Adrenal gland (tissue), 12 donors: ENCODE measurements around the gene GRIN1. TPM values are rescaled to one million over a fixed set of nuclear protein-coding genes. Genes with fewer than 3 reads are reported as not detected.

ENCODE experiments used
- DNase-seq, 7 donors: peaks; one replicate each; pipeline ENCODE4 v3.0.0-alpha.2; 2019 to 2020
- H3K27ac ChIP-seq, 5 donors: fragments of 200-600 bp; sonication (generic) in 4 of 5; 1 replicate in 3 of 5; 2 replicates in 2 of 5; pipeline versions ENCODE4 v1.5.1 to v1.8.0; 2016 to 2020; ENCODE audit warnings: mild to moderate bottlenecking in 1 of 5
- H3K27me3 ChIP-seq: fragments of 200-600 bp; 2 replicates; pipeline ENCODE4 v1.8.0; 2021
- H3K36me3 ChIP-seq, 2 donors: fragments of 200-600 bp; replicated peaks in 1 of 2; 1 replicate in 1 of 2; 2 replicates in 1 of 2; pipeline versions ENCODE4 v1.5.1 to v1.8.0; 2018 to 2022
- H3K4me1 ChIP-seq, 2 donors: fragments of 200-600 bp; replicated peaks in 1 of 2; 1 replicate in 1 of 2; 2 replicates in 1 of 2; pipeline versions ENCODE4 v1.5.1 to v1.8.0; 2018 to 2021
- H3K4me3 ChIP-seq, 4 donors: fragments of 200-600 bp; sonication (generic) in 3 of 4; one replicate each; pipeline ENCODE4 v1.5.1; 2016 to 2018
- H3K9me3 ChIP-seq, 3 donors: fragments of 200-600 bp; sonication (generic) in 1 of 3; replicated peaks in 1 of 3; 1 replicate in 2 of 3; 2 replicates in 1 of 3; pipeline versions ENCODE4 v1.5.1 to v1.8.0; 2016 to 2021
- CTCF ChIP-seq, 6 experiments: fragments of 450-650 bp in 4 of 6; fragments of 200-600 bp in 2 of 6; sonication (generic) in 1 of 6; IDR thresholded peaks; 1 replicate in 5 of 6; 2 replicates in 1 of 6; pipeline versions ENCODE4 v1.5.1 to v1.8.0; 2016 to 2021; ENCODE audit warnings: antibody characterized with exemption in 6 of 6, mild to moderate bottlenecking in 2 of 6, moderate library complexity in 1 of 6
- POLR2A ChIP-seq, 2 donors: fragments of 450-650 bp; IDR thresholded peaks; one replicate each; pipeline ENCODE4 v1.6.1; 2017; ENCODE audit warnings: antibody characterized with exemption in 2 of 2, mild to moderate bottlenecking in 2 of 2, moderate library complexity in 1 of 2
- WGBS, 4 donors: extraction: QIAGEN DNeasy Blood & Tissue Kit in 2 of 4; methylation state at CpG; one replicate each; pipeline versions ENCODE4 v1.1.5 to v1.1.7; 2013 to 2017; 5-methylcytosine and 5-hydroxymethylcytosine counted together
- intact Hi-C, 2 donors: fragments of 100-400 bp; cut with DNase I; formaldehyde crosslinking; loops; one replicate each; pipeline versions ENCODE4 v1.14.1 to v1.15.0; 2022 to 2023
- polyA plus RNA-seq, 3 donors: library from polyadenylated mRNA; stranded (reverse); fragments of 200-250 nt in 2 of 3; fragments of 350-450 nt in 1 of 3; fragmentation: Illumina TruSeq in 1 of 3; extraction: RNeasy Lipid Tissue Mini Kit (QIAGEN cat#74804) in 1 of 3; gene quantifications; one replicate each; pipeline ENCODE4 v1.2.3, GENCODE V29; 2013 to 2014
- total RNA-seq, 9 donors: library from RNA; depleted of rRNA in 4 of 9; stranded (reverse); fragments of >200 nt in 4 of 9; fragments of 120-200 nt in 1 of 9; fragmentation: NEBNext Ultra II Directional in 1 of 9; extraction: Animal tissue kit (Norgen Biotek cat#: 25700) in 1 of 9; gene quantifications; one replicate each; pipeline versions ENCODE4 v1.1.0 to v1.2.4, GENCODE V29; 2013 to 2023
- donor health status: healthy with polysubstance abuse.
- donor health status: Bipolar disorder and iron deficiency.
- donor health status: DM: yes; HTN: yes; CAD: no.
- donor health status: DM: no; HTN: no; CAD: no.
- donor health status: DM: no; HTN: no; CAD: no.
- donor health status: DM: yes; HTN: yes; CAD: no.

Gene GRIN1
- total and polyA plus RNA-seq, 12 donors, result 0.04 to 0.28 (median 0.10) TPM; not detected in 5

DNA sequence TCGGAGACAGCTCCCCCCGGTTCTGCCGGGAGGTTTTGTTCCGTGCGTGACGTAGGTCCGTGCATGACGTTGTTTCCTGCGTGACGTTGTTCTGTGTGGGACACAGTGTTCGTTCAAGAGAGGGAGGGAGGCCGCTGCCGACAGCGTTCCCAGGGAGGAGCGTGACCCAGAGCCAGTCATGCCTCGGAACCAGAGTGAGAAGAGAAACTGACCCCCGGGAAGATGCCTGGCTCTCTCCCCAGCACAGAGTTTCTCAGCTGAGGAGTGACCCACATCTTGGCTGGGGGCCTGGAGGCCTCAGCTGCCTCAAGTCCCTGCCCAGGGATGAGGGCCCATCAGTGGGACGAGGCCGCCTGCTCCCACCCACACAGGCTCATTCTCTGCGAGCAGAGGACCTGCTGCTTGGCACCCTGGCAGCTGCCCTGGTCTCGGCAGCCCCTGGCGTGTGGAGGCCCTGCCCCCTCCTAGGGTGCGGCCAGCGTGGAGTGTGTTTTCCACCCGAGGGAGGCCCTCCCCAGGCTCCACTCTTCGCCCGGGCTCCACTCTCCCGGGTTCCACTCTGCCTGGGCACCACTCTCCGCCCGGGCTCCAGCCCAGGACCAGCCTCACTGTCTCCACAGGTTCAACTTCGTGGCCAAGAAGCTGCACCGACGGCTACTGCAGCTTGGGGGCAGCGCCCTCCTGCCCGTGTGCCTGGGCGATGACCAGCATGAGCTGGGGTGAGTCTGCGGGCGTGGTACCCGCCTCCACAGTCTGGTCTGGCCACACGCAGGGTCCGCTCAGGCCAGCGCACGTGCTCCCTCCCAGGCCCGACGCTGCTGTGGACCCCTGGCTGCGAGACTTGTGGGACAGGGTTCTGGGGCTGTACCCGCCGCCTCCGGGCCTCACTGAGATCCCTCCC is 74.5 kb downstream of the GRIN1 start:
- 88 to 94% (median 90%) methylated on average over 18 to 49 of the region's 49 CpGs for WGBS, 4 donors
- no peak for TF ChIP-seq POLR2A (IDR thresholded peaks at IDR 0.05)
- TF ChIP-seq CTCF (IDR thresholded peaks at IDR 0.05), result no peak
- Histone ChIP-seq H3K27ac (no peak overlapping the region), H3K4me1 (peaks cover 5 to 9% of the 10 kb centered on the region in 2 donors), H3K27me3 (no peaks in the 10 kb centered on the region), H3K4me3 (no peak overlapping the region), H3K36me3 (no peaks in the 10 kb centered on the region), H3K9me3 (no peaks in the 10 kb centered on the region)
- no peak for DNase-seq
- intact Hi-C loops, result no loop called here

- H3K36me3 ChIP-seq, result no peaks in the 10 kb centered on the region
- no peak overlapping the region for H3K27ac ChIP-seq
- no peaks in the 10 kb centered on the region for H3K27me3 ChIP-seq
- 91 to 95% (median 93%) methylated on average over 10 to 19 of the region's 19 CpGs for WGBS, 4 donors
- no peak for DNase-seq
- H3K9me3 ChIP-seq, result no peaks in the 10 kb centered on the region
- no peak overlapping the region for H3K4me3 ChIP-seq
- no peak for TF ChIP-seq CTCF (IDR thresholded peaks at IDR 0.05)
- no peak for TF ChIP-seq POLR2A (IDR thresholded peaks at IDR 0.05)
- intact Hi-C loops, result no loop called here
- H3K4me1 ChIP-seq, result peaks cover 17% of the 10 kb centered on the region in 2 donors
Observed at GRCh38 chr9:137214620-137215019, 75.7 kb downstream of the GRIN1 start.

GRCh38 chr9:137215196-137215986 is 76.4 kb downstream of the GRIN1 start:
- intact Hi-C loops, result no loop called here
- H3K9me3 ChIP-seq, result no peaks in the 10 kb centered on the region
- TF ChIP-seq CTCF (IDR thresholded peaks at IDR 0.05) (no peak), POLR2A (IDR thresholded peaks at IDR 0.05) (no peak)

More at GRCh38 chr9:137215196-137215986, 76.4 kb downstream of the GRIN1 start:
- Histone ChIP-seq H3K27ac (no peak overlapping the region), H3K36me3 (no peaks in the 10 kb centered on the region), H3K27me3 (no peaks in the 10 kb centered on the region), H3K4me1 (peaks cover 17 to 18% of the 10 kb centered on the region in 2 donors), H3K4me3 (no peak overlapping the region)
- DNase-seq, result no peak
- WGBS, 4 donors, result 90 to 94% (median 92%) methylated on average over 14 to 22 of the region's 22 CpGs
